ENCODE results near the gene ALX4.

The ALX4 gene

GRCh38 chr11:44264761-44265160, 45.2 kb downstream of the ALX4 start:
- DNase-seq, result no peak

- DNase-seq, result no peak
These were observed 45.5 kb downstream of the ALX4 start for GRCh38 chr11:44264438-44264749.

- no peak for DNase-seq
These were observed 46.1 kb downstream of the ALX4 start for GRCh38 chr11:44263738-44264437.

GRCh38 chr11:44261800-44262591, 47.9 kb downstream of the ALX4 start:
- no peak for DNase-seq

- no peak for DNase-seq
These were observed 49.9 kb downstream of the ALX4 start for GRCh38 chr11:44260081-44260480.

GRCh38 chr11:44258839-44259420, 51.0 kb downstream of the ALX4 start:
- no peak for DNase-seq

GRCh38 chr11:44258190-44258489, 51.8 kb downstream of the ALX4 start:
- DNase-seq, result no peak

- DNase-seq, result no peak
These were observed 52.4 kb downstream of the ALX4 start for GRCh38 chr11:44257338-44258189.

GRCh38 chr11:44256673-44257291, 53.2 kb downstream of the ALX4 start:
- DNase-seq, result no peak

GRCh38 chr11:44255406-44256071, 54.4 kb downstream of the ALX4 start:
- no peak for DNase-seq

GRCh38 chr11:44252999-44253602, 56.8 kb downstream of the ALX4 start:
- DNase-seq, result no peak

GRCh38 chr11:44250421-44250820, 59.5 kb downstream of the ALX4 start:
- DNase-seq, result no peak

- no peak for DNase-seq
These were observed 61.8 kb downstream of the ALX4 start for GRCh38 chr11:44248109-44248508.

GRCh38 chr11:44247508-44247907, 62.4 kb downstream of the ALX4 start:
- DNase-seq, result no peak

GRCh38 chr11:44246726-44247125, 63.2 kb downstream of the ALX4 start:
- DNase-seq, result no peak

- no peak for DNase-seq
These were observed 65.2 kb downstream of the ALX4 start for GRCh38 chr11:44244639-44245310.

- DNase-seq, result no peak
These were observed 66.2 kb downstream of the ALX4 start for GRCh38 chr11:44243595-44244343.

GRCh38 chr11:44243086-44243485, 66.9 kb downstream of the ALX4 start:
- no peak for DNase-seq

GRCh38 chr11:44241851-44242250, 68.1 kb downstream of the ALX4 start:
- no peak for DNase-seq

- no peak for DNase-seq
These were observed 72.8 kb downstream of the ALX4 start for GRCh38 chr11:44237156-44237555.

GRCh38 chr11:44236296-44236695, 73.6 kb downstream of the ALX4 start:
- no peak for DNase-seq

Data from CD4-positive, alpha-beta T cell treated with Interleukin-1 beta for 1 hour (primary cell).